NCI-H1694 treated with DMSO at 0.1 percent for 48 hours (cell line): Measurements from ENCODE around the gene PEX14.
"Not testable (repeated sequence)": the region's sequence is repeated elsewhere in the genome, so short reads cannot be mapped to it uniquely, and the experiment has no call there.

ENCODE experiments used
- DNase-seq: peaks from one replicate; lab custom pipeline; 2025; lab: John Stamatoyannopoulos, UW

PEX14 gene

DNA sequence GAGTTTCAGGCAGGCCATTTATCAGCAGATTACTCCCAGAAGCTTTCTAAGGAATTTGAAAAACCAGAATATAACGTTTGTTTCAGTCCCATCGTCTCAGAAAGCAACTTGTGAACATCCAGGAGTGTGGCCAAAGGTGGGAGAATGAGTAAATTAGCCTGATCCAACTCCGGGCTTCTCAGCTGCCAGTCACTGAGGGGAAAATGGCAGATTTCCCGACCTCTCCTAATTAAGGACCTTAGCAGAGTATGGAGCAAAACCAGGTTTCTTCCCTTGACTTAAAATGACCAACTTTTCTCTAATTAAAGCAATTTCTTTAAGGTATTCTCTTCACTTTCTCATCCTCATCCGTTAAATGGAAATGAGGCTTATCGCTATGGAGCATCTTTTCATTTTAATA, 23.9 kb upstream of the PEX14 start:
- DNase-seq = no peak

DNA sequence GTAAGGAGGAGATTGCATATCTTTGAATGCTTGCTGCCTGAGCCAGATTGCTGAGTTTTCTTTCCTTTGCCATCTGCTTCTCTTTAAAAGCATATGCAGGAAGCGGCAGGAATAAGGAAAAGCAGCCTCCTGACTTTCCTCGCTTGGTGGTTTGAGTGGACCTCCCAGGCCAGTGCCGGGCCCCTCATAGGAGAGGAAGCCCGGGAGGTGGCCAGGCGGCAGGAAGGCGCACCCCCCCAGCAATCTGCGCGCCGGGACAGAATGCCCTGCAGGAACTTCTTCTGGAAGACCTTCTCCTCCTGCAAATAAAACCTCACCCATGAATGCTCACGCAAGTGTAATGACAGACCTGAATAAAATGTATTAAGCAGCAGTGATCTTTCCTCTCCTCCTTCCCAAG, 23.5 kb upstream of the PEX14 start:
- DNase-seq = no peak

DNA sequence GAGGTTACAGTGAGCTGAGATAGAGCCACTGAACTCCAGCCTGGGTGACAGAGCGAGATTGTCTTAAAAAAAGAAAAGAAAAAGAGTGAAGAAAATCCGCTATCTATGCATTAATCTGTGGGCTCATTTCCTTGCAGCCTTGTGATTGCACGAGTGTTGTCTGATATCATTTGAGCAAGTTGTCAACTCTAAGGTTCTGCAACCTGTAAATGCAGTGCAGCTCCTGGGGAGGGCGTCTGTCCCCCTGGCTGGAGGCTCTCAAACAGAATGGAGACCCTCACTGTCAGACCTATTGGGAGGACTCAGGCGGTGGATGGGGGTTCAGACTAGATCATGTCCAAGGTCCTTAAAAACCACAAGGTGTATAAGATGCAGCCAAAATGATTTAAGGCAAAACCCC, 18.7 kb upstream of the PEX14 start:
- DNase-seq = no peak

DNA sequence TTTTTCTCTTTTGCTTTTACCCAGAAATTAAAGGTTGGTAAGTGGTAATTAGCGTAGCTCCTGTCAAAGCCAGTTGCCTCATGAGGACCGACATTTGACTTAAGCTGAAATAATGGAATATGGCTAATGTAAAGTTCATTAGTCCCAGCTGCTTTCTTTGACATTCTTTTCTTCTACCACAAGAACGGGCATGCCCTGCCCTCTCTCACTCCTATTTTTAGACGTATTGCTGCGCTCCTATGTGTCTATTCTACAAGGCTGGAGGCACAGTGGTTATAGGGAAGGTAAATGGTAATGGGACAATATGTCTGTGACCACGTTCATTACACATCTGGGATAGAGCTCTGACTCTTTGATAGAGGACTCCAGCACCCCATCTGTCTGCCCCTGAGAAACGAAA, 18.1 kb upstream of the PEX14 start:
- no peak for DNase-seq

DNA sequence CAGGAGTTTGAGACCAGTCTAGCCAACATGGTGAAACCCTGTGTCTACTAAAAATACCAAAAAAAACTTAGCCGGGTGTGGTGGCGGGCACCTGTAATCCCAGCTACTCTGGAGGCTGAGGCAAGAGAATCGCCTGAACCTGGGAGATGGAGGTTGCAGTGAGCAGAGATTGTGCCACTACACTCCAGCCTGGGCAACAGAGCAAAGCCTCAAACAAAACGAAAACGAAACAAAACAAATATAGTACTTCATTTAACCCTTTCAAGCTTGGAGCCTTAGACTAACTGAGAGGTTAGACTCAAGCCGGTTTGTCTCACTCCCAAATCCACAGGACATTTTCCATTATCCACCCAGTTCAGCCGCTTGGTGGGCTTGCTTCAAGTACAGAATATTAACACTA, 17.3 kb upstream of the PEX14 start:
- not testable (repeated sequence) for DNase-seq

DNA sequence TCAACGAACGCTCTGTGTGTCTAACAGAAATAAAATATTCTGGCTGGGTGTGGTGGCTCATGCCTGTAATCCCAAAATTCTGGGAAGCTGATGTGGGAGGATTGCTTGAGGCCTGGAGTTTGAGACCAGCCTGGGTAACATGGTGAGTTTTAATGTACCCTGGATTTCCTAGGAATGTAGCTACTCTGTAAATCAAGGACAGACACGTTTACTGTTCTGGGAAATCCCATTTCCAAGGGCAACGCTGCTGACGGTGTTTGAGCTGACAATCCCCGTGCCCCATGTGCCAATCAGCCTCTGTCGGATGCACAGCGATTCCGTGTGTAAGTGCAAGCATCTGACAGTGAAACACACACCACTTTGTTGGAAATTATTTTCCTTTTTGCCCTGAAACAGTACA, 16.9 kb upstream of the PEX14 start:
- DNase-seq = no peak

DNA sequence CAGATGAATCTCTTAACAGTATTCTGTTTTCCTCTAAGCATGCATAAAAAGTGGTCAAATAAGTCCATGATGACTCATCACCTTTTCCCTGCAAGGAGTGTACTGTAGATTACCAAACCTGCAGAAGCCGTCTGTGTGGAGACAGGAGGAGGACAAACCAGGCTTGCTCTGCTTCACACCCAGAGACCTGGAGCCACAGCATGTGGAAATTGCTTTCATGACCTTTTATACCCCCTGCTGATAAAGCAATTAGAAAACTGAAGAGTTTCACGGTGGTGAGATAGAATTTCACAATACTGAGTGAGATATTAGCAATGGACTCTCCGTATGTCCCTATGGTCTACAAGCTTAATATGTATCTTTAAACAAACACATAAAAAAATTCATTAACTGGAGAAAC, 15.6 kb upstream of the PEX14 start:
- DNase-seq = no peak

DNA sequence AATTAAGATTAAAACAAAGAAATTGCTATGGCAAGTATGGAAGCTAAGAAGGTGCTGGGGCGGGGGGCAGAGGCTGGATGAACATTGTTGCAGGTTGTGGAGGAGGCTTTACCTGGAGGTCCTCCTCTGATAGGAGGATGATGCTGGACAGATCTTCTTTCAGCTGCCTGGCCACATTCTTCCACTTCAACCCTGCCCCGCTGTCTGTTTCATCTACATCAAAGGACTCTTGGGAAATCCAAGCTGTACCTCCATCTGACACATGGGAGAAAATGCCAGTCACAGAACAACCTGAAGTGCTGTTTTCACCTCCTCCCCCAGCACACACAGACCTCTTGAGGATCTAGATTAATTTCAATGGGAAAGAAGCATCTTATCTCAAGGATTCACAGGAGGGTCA, 7.7 kb upstream of the PEX14 start:
- DNase-seq = no peak

DNA sequence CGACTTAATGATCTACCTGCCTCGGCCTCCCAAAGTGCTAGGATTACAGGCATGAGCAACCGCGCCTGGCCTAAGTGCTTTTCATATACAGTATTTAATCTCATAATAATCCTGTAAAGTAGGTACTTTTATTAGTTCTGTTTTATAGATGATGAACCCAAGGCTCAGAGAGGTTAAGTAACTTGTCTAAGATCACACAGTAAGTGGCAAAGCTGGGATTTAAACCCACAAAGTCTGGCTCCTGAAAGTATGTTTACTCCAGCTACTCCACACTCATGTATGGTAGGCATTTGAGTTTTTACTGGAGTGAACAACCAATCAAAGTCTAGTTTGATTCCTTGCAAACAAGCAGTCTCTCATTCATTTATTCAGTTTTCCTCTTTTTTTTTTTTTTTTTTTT, 4.7 kb upstream of the PEX14 start:
- DNase-seq = no peak

DNA sequence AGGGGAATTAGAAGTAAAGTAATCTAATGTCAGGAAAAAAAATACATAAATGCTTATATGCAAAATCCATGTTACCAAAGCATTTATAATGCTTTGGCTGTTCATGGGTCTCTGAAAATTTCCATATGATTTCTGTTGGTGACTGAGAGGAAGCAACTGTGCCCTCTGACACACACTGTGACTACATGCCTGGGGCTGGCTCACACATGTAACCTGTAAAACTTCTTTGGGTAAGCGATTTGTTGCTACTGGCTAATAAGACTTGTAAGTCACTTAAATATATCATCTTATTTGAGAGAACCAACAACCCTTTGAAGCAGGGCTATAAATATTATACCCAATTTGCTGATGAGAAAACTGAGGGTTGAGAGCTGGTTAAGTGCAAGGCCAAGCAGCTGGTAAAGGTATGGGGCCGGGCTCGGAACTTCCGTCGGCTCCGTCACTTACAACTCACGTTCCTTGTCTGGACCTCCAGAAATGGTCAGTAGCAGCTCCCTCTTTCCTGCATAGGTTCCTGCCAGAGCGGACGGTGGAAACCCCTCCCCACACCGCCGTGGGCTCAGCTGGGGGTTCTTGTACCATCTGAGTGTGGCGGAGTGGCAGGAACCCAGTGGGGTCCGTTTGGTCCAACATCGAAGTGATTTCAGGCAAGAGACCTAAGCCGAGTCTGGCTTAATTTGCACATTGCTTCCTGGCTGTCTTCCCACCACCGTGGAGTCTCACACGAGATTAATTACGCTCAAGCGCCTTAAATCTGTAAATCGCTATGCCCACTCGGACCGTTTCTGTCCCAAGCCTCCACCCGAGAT, 3.1 kb upstream of the PEX14 start:
- DNase-seq = no peak

DNA sequence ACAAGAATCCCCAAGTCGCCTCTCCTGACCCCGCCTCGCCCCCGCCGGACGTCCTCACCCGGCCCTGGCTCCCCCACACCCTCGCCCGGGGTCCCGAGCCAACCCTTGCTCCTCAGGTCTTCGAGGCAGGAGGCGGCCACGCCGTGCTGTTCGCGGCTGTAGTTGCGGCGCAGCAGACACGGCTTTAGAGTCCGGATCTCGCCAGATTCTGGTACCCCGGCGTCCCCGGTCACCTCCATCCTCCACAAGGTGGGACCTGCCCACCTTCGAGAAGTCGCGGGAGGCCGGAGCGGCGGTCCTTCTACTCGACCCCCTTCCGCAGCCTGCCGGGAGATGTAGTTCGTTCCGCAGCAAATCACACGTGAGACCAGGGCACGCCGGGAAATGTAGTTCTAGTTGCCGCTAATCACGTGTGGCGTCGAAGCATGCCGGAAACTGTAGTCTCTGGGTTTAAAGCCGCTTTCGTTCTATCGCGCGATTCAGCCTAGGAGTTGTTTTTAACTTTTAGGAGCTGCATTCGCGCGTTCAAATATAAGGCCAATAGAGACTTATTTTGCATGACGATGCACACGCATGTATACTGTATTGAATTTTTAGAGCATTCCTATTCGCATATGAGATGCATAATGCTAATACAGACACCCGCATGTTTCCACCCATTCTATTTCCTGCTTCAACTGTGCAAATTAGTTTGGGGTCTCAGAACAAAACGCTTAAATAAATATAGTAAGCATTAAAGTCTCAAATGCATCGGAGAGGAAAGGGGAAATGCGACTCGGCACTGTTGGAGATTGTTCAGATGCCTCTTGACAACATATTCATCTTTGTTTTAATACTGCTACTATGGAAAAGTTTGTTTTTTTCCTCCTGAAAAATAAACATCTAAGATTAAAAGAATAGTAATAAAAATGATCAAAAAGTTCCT, 2.3 kb upstream of the PEX14 start, which contains the start of gene DFFA:
TSS of gene DFFA (minus strand) at position 310 of the 925 bp plus-strand sequence. CDS start at position 239, 71 bp downstream.
- DNase-seq = peak; percentile 94

DNA sequence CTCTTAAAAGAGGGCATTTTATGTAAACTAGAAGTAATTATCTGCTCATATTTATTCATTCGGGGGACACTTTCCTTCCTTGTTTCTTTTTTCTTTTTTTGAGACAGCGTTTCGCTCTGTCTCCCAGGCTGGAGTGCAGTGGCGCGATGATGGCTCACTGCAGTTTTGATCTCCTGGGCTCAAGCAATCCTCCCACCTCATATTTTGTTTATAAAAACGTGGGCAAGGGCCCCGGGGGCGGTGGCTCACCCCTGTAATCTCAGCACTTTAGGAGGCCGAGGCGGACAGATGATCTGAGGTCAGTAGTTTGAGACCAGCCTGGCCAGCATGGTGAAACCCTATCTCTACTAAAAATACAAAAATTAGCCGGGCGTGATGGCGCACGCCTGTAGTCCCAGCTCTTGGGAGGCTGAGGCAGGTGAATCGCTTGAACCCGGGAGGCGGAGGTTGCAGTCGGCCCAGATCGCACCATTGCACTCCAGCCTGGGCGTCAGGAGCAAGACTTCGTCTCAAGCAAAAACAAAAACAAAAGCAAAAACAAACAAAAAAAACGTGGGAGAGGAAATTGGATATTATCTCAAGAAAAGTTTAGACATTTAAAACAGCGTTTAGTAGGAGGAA, 1.5 kb upstream of the PEX14 start:
- no peak for DNase-seq

DNA sequence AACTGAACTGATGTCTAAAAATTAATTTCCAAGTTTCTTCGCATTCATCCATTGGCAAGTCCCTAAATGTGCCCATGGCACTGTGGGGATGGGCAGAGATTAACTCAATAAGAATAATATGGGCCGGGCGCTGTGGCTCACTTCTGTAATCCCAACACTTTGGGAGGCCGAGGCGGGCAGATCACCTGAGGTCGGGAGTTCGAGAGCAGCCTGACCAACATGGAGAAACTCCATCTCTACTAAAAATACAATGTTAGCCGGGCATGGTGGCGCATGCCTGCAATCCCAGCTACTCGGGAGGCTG, 489 bp upstream of the PEX14 start:
- DNase-seq = not testable (repeated sequence)

DNA sequence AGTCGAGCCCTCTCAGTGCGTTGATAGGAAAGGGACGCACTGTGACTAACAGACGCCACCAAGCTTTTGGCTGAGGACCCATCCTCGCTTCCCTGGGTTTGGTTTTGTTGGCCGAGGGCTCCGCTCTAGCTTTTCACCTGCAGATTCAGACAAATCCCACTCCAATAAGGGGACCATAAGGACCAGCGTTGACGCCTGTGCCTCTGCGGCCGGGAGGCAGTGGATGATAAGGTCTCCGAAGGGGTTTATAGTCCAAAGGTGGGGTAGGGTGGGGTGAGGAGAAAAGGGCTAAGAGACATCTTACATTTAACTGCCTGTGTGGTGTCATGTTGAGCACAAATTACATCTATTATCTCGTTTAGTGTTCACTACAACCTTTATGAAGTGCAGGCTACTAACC, 760 bp downstream of the PEX14 start:
- no peak for DNase-seq

DNA sequence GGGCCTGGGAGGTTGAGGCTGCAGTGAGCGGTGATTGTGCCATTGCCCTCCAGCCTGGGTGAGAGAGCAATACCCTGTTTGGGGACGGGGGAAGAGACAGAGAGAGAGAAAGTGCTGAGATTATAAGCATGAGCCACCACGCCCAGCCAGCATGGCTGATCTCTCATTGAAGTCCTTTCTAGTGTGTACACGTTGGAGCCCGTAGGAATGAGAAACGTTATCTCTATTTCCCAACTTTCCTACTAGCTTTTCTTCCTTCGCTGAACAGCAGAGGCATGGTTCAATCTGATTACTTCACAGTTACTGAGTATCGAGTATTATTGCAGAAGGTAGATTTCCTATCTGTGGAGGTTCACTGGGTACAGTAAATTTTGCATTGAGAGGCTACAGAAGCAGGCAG, 4.5 kb downstream of the PEX14 start:
- DNase-seq = no peak

DNA sequence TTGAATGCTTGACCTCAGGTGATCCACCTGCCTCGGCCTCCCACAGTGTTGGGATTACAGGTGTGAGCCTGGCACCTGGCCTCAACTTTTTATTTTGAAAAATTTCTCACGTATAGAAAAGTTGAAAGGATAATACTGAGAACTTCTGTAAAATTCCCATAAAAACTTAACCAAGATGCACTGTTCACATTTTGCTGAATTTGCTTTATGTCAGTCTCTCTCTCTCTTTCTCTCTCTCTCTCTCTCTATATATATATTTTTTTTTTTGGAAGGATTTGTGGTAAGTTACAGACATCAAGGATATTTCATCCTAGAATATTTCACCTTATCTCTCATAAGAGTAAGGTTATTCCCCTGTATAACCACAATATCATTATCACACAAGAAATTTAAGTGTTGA, 5.9 kb downstream of the PEX14 start:
- DNase-seq = no peak

DNA sequence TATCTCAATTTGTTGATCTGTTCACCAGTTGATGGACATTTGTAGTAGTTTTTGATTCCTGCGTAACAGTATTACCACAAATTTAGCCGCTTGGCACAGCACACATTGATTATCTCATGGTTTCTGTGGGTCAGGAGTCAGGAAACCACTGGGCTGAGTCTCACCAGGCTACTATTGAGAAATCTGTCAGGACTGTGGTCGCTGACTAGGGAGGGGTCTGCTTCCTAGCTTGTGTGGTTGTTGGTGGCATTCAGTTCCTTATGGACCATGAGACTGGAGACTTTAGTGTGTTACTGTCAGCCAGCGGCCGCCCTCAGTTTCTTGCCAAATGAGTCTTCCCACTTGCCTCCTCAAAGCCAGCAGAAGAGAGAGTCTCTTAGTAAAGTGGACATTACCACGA, 9.8 kb downstream of the PEX14 start:
- DNase-seq = no peak

DNA sequence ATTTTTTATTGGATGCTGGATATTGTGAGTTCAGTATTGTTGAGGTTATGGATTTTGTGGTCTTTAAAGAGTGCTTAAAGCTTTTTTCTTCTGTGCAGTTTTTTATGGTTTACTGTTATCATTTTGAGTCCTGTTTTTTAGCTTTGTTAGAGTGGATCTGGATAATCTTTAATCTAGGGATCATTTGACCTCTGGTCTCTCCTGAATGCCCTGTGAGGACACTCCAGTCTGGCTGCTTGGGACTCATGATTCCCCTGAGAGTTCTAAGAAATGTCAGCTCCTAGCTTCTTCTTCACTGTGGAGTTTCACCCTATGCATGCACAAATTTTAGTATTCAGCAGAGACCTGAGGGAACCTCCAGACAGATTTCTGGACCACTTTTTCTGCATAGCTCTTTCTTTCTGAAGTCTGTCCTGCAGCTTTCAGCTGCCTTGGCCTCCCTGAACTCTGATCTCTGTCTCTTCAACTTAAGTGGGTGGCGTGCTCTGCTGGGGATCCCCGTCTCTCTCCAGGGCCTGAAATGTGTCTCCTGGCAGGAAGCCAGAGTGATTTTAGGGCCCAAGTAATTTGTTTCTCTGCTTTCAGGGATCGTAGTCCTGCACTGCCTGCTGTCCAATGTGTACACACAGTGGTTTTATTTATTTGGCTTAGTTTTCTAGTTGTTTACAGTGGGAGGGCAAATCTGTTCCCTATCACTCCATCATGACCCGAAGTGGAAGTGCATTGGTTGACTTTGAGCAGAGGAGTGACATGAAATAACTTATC, 14.7 kb downstream of the PEX14 start:
- no peak for DNase-seq

DNA sequence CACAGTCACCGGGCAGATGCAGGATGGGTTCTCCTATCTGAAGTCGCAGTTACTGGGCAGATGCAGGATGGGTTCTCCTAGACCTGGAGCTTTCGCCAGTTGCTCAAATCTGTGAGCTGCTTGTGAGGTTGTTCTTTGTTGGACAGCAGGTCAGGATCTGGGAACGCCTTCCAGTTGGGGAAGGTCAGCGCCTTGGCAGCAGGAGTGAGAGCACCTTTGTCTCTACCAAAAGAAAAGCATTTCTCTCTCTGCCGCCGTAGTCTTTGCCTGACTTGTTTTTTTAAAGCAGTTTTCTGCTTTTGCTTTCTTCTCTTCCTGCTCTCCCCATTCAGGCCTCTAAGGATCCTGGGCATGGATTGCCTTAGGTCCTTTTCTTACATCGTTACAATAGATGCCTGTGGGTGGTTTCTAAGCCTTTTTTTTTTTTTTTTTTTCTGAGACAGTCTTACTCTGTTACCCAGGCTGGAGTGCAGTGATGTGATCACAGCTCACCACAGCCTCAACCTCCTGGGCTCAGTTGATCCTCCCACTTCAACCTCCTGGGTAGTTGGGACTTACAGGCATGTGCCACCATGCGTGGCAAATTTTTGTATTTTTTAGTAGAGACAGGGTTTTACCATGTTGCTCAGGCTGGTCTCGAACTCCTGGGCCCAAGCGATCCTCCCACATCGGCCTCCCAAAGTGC, 15.7 kb downstream of the PEX14 start:
- DNase-seq = no peak

DNA sequence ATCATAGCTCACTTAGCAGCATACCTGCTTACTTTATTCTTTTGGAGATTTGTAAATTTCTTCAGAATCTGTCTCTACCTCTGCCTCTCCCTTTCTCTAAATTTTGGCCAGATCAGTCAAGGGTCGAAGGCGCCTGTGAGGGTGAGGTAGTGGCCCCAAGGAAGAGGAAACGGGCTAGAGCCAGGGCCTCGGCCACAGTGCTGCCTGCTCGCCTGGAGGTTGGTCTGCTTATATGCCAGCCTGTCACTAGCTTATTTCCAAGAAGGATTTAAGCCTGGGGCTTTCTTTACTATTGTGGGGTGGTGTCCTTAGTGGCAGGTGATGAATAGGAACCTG, 19.6 kb downstream of the PEX14 start:
- no peak for DNase-seq

DNA sequence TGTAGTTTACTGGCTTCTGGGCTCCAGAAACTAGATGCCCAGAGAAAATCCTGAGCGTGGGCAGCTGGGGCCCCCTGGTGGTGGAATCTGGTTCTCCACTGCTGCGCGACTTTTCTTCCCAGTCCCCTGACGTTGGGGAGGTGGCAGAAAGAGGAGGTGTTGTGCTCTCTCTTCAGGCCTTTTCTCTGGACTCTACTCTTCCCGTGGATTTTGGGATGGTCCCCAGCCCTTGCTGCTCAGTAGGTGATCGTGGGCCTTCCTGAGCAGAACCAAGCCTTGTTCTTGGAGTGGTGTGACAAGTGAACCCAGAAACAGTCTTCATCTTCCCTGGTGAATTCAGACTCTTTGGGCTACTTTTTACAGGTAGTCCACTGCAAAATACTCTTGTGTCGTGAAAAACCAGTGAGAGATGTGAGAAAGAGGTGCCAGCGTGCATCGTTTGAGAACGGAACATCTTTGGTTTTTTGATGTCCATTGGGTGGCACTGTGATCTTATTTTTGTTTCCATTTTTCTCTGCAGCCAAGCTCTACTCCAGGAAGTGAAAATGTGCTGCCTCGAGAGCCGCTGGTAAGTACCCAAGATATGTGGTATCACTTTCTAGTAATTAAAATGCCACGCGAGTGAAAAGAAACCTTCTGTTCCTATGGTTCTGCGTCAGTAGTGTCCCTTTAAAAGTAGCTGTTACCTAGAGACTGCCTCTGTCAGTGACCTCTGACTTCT, 20.2 kb downstream of the PEX14 start:
- DNase-seq = peak; percentile 41
